ENCODE data around the gene BTG2. TPM values are rescaled to one million over a fixed set of nuclear protein-coding genes. Genes with fewer than 3 reads are reported as not detected.

The BTG2 gene
- total and polyA plus RNA-seq, 2 donors (not counting 1 experiment from before 2014, with no cell fraction given), result 9.8 to 26.3 TPM

DNA sequence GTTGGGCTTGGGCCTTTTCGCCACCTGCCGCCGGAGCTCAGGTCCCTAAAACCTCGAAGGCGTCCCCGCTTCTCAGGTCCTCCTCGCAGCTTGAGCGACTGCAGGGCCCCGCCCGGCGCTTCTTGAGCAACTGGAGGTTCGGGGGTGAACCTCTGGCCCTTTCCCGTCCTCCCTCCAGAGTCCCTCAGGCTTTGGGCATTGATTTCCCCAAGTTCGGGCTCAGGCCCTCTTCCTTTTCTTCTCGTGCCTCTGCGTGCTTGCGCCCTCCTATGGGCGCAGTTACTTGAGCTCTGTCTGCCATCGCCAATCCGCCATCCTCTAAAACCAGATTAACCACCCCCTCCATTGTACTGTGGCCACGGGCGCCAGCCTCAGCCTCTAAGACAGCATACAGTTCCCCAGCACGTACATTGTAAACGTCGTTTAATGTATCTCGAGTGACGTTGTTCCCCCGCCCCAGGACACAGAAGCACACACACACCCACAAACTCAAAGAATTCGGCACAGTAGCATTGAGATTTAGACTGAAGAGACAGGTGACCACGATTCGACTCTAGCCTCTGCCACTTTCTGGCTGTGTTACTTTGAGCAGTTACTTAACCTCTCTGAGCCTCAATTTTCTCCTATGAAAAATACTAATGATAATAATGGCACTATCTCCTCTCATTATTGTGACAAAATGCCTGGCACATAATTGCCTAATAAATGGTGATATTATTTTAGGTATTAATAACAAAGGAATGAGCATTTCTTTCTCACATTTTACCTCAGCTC is 22.6 kb downstream of the BTG2 start:
- Histone ChIP-seq H3K4me1 (ENCODE audit: control insufficient read depth, extremely low read depth, insufficient read depth, low read length) (peaks cover 2% of the 10 kb centered on the region), H3K9ac (ENCODE audit: insufficient read depth, low read length) (no peak overlapping the region), H2AFZ (ENCODE audit: low read length) (peak overlapping the region; percentile 79), H3K4me3 (replicated peaks in 1 of 4; ENCODE audit: control extremely low read depth in 1 of 4, insufficient read depth in 1 of 4, low read depth in 3 of 4, low read length in 4 of 4) (peak overlapping the region; percentile 23 to 58 (median 46)), H3K79me2 (ENCODE audit: control insufficient read depth, insufficient read depth, low read length) (no peaks in the 10 kb centered on the region), H4K20me1 (ENCODE audit: control insufficient read depth, extremely low read depth, insufficient read depth, low read length) (no peaks in the 10 kb centered on the region), H3K36me3 (ENCODE audit: control insufficient read depth, insufficient read depth, low read length) (no peaks in the 10 kb centered on the region), H3K27ac (ENCODE audit: insufficient read depth, low read length) (no peak overlapping the region), H3K4me2 (ENCODE audit: extremely low read depth, insufficient read depth, low read length) (peak overlapping the region; percentile 30), H3K27me3 (ENCODE audit: control insufficient read depth, insufficient read depth, low read length) (peaks cover 35% of the 10 kb centered on the region), H3K9me3 (ENCODE audit: control insufficient read depth, insufficient read depth, low read depth, low read length) (no peaks in the 10 kb centered on the region)
- no peak for TF ChIP-seq EZH2 (IDR thresholded peaks at IDR 0.05; ENCODE audit: low read length, missing control alignments)
- TF ChIP-seq, protein P1, sequence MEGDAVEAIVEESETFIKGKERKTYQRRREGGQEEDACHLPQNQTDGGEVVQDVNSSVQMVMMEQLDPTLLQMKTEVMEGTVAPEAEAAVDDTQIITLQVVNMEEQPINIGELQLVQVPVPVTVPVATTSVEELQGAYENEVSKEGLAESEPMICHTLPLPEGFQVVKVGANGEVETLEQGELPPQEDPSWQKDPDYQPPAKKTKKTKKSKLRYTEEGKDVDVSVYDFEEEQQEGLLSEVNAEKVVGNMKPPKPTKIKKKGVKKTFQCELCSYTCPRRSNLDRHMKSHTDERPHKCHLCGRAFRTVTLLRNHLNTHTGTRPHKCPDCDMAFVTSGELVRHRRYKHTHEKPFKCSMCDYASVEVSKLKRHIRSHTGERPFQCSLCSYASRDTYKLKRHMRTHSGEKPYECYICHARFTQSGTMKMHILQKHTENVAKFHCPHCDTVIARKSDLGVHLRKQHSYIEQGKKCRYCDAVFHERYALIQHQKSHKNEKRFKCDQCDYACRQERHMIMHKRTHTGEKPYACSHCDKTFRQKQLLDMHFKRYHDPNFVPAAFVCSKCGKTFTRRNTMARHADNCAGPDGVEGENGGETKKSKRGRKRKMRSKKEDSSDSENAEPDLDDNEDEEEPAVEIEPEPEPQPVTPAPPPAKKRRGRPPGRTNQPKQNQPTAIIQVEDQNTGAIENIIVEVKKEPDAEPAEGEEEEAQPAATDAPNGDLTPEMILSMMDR (conservative IDR thresholded peaks at IDR 0.05 in 1 of 2, IDR thresholded peaks at IDR 0.05 in 1 of 2; ENCODE audit: low read depth in 1 of 2, low read length in 2 of 2), result peak; percentile 45 to 49
- peak; percentile 60 to 64 for DNase-seq (ENCODE audit: low read depth in 2 of 2)

DNA sequence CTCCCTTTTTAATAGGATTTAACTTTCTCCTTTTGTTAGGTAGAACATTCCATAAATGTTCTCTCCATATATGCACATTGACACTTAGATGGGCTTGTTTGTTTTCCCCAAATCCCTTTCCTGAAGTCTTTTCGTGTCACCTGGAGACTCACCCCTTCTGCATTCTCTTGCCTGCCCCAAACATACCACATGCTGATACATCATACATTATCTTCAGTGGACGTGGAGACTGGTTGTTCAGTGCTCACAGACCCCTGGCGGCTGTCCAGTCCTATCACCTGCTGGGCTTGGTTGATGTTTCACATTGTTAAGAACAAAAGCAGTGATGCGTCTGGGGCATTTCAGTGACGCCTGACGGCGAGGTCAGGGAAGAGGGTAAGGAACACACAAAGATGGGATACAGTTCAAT is 23.4 kb downstream of the BTG2 start:
- H3K27ac ChIP-seq (ENCODE audit: insufficient read depth, low read length), result no peak overlapping the region
- H3K4me3 ChIP-seq (replicated peaks in 1 of 4; ENCODE audit: control extremely low read depth in 1 of 4, insufficient read depth in 1 of 4, low read depth in 3 of 4, low read length in 4 of 4), result no peak overlapping the region
- TF ChIP-seq, protein P1 (conservative IDR thresholded peaks at IDR 0.05 in 1 of 2, IDR thresholded peaks at IDR 0.05 in 1 of 2; ENCODE audit: low read depth in 1 of 2, low read length in 2 of 2), result no peak
- TF ChIP-seq EZH2 (IDR thresholded peaks at IDR 0.05; ENCODE audit: low read length, missing control alignments), result no peak
- H3K4me2 ChIP-seq (ENCODE audit: extremely low read depth, insufficient read depth, low read length), result no peak overlapping the region
- no peaks in the 10 kb centered on the region for H4K20me1 ChIP-seq (ENCODE audit: control insufficient read depth, extremely low read depth, insufficient read depth, low read length)
- H3K79me2 ChIP-seq (ENCODE audit: control insufficient read depth, insufficient read depth, low read length), result no peaks in the 10 kb centered on the region
- peaks cover 26% of the 10 kb centered on the region for H3K27me3 ChIP-seq (ENCODE audit: control insufficient read depth, insufficient read depth, low read length)
- no peak overlapping the region for H2AFZ ChIP-seq (ENCODE audit: low read length)
- no peaks in the 10 kb centered on the region for H3K36me3 ChIP-seq (ENCODE audit: control insufficient read depth, insufficient read depth, low read length)
- no peak overlapping the region for H3K9ac ChIP-seq (ENCODE audit: insufficient read depth, low read length)
- DNase-seq (ENCODE audit: low read depth in 2 of 2), result peak in 1 of 2 donors; percentile 61
- peaks cover 2% of the 10 kb centered on the region for H3K4me1 ChIP-seq (ENCODE audit: control insufficient read depth, extremely low read depth, insufficient read depth, low read length)
- no peaks in the 10 kb centered on the region for H3K9me3 ChIP-seq (ENCODE audit: control insufficient read depth, insufficient read depth, low read depth, low read length)

DNA sequence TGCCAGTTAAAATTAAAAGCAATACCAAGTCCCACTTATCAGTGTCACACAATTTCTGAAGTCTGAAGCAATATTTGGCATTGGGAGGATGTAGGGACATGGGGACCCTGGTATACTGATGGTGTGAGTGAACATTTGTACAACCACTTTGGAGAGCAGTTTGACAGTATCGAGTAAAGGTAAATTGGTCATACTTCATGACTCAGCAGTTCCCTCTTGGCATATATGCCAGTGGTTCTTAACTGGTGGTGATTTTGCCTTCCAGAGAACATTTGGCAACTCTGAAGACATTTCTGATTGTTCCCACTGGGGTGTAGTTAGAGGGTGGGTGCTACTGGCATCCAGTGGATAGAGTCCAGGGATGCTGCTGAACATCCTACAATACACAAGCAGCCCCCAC is 25.9 kb downstream of the BTG2 start:
- H3K4me3 ChIP-seq (replicated peaks in 1 of 4; ENCODE audit: control extremely low read depth in 1 of 4, insufficient read depth in 1 of 4, low read depth in 3 of 4, low read length in 4 of 4), result no peak overlapping the region
- no peaks in the 10 kb centered on the region for H3K9me3 ChIP-seq (ENCODE audit: control insufficient read depth, insufficient read depth, low read depth, low read length)
- no peak overlapping the region for H3K27ac ChIP-seq (ENCODE audit: insufficient read depth, low read length)
- no peak overlapping the region for H3K4me2 ChIP-seq (ENCODE audit: extremely low read depth, insufficient read depth, low read length)
- no peaks in the 10 kb centered on the region for H4K20me1 ChIP-seq (ENCODE audit: control insufficient read depth, extremely low read depth, insufficient read depth, low read length)
- no peak overlapping the region for H2AFZ ChIP-seq (ENCODE audit: low read length)
- no peaks in the 10 kb centered on the region for H3K79me2 ChIP-seq (ENCODE audit: control insufficient read depth, insufficient read depth, low read length)
- DNase-seq (ENCODE audit: low read depth in 2 of 2), result no peak
- TF ChIP-seq, protein P1 (conservative IDR thresholded peaks at IDR 0.05 in 1 of 2, IDR thresholded peaks at IDR 0.05 in 1 of 2; ENCODE audit: low read depth in 1 of 2, low read length in 2 of 2), result no peak
- no peak for TF ChIP-seq EZH2 (IDR thresholded peaks at IDR 0.05; ENCODE audit: low read length, missing control alignments)
- H3K4me1 ChIP-seq (ENCODE audit: control insufficient read depth, extremely low read depth, insufficient read depth, low read length), result peaks cover 2% of the 10 kb centered on the region
- no peaks in the 10 kb centered on the region for H3K36me3 ChIP-seq (ENCODE audit: control insufficient read depth, insufficient read depth, low read length)
- H3K27me3 ChIP-seq (ENCODE audit: control insufficient read depth, insufficient read depth, low read length), result peaks cover 10% of the 10 kb centered on the region
- H3K9ac ChIP-seq (ENCODE audit: insufficient read depth, low read length), result no peak overlapping the region
